ENCODE results near the gene PLA2R1. TPM values are rescaled to one million over a fixed set of nuclear protein-coding genes. Genes with fewer than 3 reads are reported as not detected.

Gene PLA2R1
- total and polyA plus RNA-seq, 8 donors: 0.31 to 6.8 (median 3.3) TPM

DNA sequence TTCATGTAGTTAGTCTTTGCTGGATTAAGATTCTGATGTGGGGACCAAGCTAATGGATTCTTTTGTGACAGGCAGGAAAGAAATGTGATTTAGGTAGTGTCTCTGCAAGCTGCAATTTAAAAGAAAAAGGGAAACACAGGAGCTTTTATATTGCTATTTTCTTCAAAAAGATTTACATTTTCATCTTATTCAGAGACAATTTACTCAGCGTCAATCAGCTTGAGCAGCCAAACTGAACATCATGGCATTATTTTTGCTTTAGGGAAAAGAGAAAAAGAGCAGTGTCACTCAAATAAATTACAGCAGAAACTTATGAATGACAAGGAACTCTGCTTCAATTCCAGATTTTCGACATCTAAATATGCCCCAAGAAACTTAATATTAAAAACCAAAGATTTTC is 67.4 kb downstream of the PLA2R1 start:
- Histone ChIP-seq H3K36me3 (no peaks in the 10 kb centered on the region), H3K4me3 (no peak overlapping the region), H3K9me3 (no peaks in the 10 kb centered on the region), H3K27ac (no peak overlapping the region), H3K27me3 (no peaks in the 10 kb centered on the region), H3K4me1 (no peaks in the 10 kb centered on the region)
- intact Hi-C loops (cut with DNase I; ENCODE audit: low total_unique reads): no loop called here
- WGBS, 5 donors: 93 to 97% (median 95%) methylated on average over 2 of the region's 2 CpGs
- no peak for DNase-seq
- TF ChIP-seq EP300 (IDR thresholded peaks at IDR 0.05) (no peak), POLR2AphosphoS5 (IDR thresholded peaks at IDR 0.05) (no peak), POLR2A (IDR thresholded peaks at IDR 0.05) (no peak)
- TF ChIP-seq, protein P1, sequence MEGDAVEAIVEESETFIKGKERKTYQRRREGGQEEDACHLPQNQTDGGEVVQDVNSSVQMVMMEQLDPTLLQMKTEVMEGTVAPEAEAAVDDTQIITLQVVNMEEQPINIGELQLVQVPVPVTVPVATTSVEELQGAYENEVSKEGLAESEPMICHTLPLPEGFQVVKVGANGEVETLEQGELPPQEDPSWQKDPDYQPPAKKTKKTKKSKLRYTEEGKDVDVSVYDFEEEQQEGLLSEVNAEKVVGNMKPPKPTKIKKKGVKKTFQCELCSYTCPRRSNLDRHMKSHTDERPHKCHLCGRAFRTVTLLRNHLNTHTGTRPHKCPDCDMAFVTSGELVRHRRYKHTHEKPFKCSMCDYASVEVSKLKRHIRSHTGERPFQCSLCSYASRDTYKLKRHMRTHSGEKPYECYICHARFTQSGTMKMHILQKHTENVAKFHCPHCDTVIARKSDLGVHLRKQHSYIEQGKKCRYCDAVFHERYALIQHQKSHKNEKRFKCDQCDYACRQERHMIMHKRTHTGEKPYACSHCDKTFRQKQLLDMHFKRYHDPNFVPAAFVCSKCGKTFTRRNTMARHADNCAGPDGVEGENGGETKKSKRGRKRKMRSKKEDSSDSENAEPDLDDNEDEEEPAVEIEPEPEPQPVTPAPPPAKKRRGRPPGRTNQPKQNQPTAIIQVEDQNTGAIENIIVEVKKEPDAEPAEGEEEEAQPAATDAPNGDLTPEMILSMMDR (IDR thresholded peaks at IDR 0.05): no peak

DNA sequence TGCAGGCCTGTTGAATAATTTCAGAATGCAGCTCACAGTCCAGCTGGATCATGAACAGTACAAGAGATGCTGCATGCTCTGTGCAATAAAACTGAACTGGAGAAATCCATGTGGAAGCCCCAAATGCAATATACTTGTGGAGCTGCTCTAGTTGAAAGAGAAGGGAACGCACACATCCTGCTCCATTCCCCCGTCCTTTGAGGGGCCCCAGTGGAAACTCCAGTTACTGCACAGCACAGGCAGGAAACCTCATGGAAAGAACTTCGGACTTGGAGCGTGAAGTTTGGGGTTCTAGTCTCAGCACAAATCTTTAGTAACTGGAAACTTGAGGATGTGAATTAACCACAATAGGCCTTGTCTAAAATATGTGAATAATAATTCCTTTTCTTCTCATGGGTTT is 73.2 kb downstream of the PLA2R1 start:
- Histone ChIP-seq H3K36me3 (peaks cover 0 to 17% (median 14%) of the 10 kb centered on the region in 4 donors), H3K4me3 (no peak overlapping the region), H3K9me3 (peaks cover 0 to 7% (median 3%) of the 10 kb centered on the region in 4 donors), H3K4me1 (no peaks in the 10 kb centered on the region), H3K27me3 (no peaks in the 10 kb centered on the region), H3K27ac (no peak overlapping the region)
- TF ChIP-seq POLR2AphosphoS5 (IDR thresholded peaks at IDR 0.05): no peak
- TF ChIP-seq, protein P1 (IDR thresholded peaks at IDR 0.05): no peak
- TF ChIP-seq EP300 (IDR thresholded peaks at IDR 0.05): no peak
- no peak for TF ChIP-seq POLR2A (IDR thresholded peaks at IDR 0.05)
- no peak for DNase-seq
- WGBS, 5 donors: 85 to 94% (median 92%) methylated on average over 4 of the region's 4 CpGs
- intact Hi-C loops (cut with DNase I; ENCODE audit: low total_unique reads): no loop called here

DNA sequence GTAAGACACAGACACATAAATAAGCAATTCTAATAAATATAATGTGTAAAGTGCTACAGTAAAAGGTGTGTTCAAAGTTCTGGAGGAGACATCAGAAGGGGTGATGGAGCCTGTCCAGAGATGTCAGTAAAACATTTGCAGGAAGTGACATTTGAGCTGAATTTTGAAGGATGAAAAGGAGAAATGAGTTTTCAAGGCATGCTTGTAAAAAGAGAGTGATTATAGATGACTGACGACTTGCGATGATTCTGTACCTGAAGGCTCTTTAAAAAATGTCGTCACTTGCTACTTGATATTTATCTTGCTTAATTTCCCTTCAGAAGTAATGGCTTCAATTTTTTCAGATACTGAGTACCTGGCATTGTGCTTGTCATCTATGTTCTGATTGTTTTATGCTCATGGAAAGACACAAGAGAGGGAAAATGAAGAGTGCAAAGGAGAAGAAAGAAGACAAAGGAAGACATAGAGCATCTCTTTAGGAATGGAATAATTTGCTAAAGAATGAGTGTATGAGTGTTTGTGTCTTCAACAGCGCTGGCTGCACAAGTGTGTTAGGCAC is 73.9 kb downstream of the PLA2R1 start:
- TF ChIP-seq, protein P1 (IDR thresholded peaks at IDR 0.05): no peak
- TF ChIP-seq EP300 (IDR thresholded peaks at IDR 0.05) (no peak), POLR2AphosphoS5 (IDR thresholded peaks at IDR 0.05) (no peak)
- intact Hi-C loops (cut with DNase I; ENCODE audit: low total_unique reads): no loop called here

DNA sequence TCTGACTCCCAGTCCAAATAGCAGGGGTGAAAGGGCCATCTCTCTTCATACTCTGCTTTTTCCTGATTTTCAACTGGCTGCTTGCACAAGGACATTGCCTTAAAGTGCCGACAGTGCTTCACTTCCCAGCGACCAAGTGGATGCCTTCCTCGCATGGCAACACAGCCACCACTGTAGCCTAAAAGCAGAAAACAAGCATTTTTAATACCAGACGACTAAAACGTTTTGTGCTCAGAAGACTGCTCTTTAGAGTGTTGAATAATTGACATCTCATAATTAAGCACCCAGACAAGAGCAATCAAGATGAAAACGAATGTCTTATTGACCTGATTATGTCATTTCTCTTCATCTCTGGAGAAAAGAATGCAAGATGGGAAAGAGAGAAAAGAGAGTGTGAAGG is 75.2 kb downstream of the PLA2R1 start:
- TF ChIP-seq EP300 (IDR thresholded peaks at IDR 0.05) (no peak), POLR2A (IDR thresholded peaks at IDR 0.05) (no peak), POLR2AphosphoS5 (IDR thresholded peaks at IDR 0.05) (no peak)
- TF ChIP-seq, protein P1 (IDR thresholded peaks at IDR 0.05): no peak
- intact Hi-C loops (cut with DNase I; ENCODE audit: low total_unique reads): no loop called here
- Histone ChIP-seq H3K27ac (no peak overlapping the region), H3K4me3 (no peak overlapping the region), H3K36me3 (peaks cover 0 to 17% (median 14%) of the 10 kb centered on the region in 4 donors), H3K27me3 (no peaks in the 10 kb centered on the region), H3K9me3 (peaks cover 0 to 7% (median 3%) of the 10 kb centered on the region in 4 donors), H3K4me1 (peaks cover 0 to 8% (median 4%) of the 10 kb centered on the region in 4 donors)
- 61 to 80% (median 76%) methylated on average over 6 of the region's 6 CpGs for WGBS, 5 donors
- peak in 1 of 2 donors; percentile 11 for DNase-seq

More for the DNA sequence above, 73.9 kb downstream of the PLA2R1 start:
- Histone ChIP-seq H3K9me3 (peaks cover 0 to 7% (median 3%) of the 10 kb centered on the region in 4 donors), H3K4me3 (no peak overlapping the region), H3K4me1 (no peaks in the 10 kb centered on the region), H3K27me3 (no peaks in the 10 kb centered on the region), H3K27ac (no peak overlapping the region), H3K36me3 (peaks cover 0 to 17% (median 14%) of the 10 kb centered on the region in 4 donors)
- 88 to 93% (median 92%) methylated on average over 4 of the region's 4 CpGs for WGBS, 5 donors
- no peak for DNase-seq
